HepG2 (cell line): Measurements from ENCODE around the gene LCN12. TPM values are rescaled to one million over a fixed set of nuclear protein-coding genes. Genes with fewer than 3 reads are reported as not detected.
A peak's percentile ranks its signal among the peaks of the same experiment; 100 is the strongest.

Experiments
- ATAC-seq: fragments of 200-7000 bp; cut with Tn5 transposase; 3 replicates; pipeline ENCODE4 v1.9.1; 2020; ENCODE audit warnings: mild to moderate bottlenecking, moderate library complexity
- BruUV-seq: library from RNA; stranded (reverse); fragments of 400-500 nt; replicated peaks from 2 replicates; lab custom pipeline; 2021; lab: Mats Ljungman, UMichigan
- CTCF ChIA-PET: fragments of 300-600 bp; formaldehyde crosslinking; extraction: SDS; loops from one replicate; lab custom pipeline; 2021; ENCODE audit warnings: low total read pairs, inconsistent platforms, low intra/inter-chr PET ratio; lab: Yijun Ruan, JAX
- POLR2A ChIA-PET: fragments of 350-600 bp; sonication (Branson Sonifier 250); formaldehyde crosslinking; loops from one replicate; lab custom pipeline; 2020; ENCODE audit warnings: antibody characterized with exemption, inconsistent platforms; lab: Yijun Ruan, JAX
- DNase-seq: peaks from one replicate; pipeline ENCODE4 v3.0.0-alpha.2; 2015; ENCODE audit warnings: low spot score
- FAIRE-seq: peaks from 3 replicates; lab custom pipeline; 2011; peaks lifted over from hg19 to GRCh38; lab: Jason Lieb, UNC
- H2AFZ ChIP-seq: one replicate; pipeline ENCODE4 v1.6.1; 2011; ENCODE audit warnings: low read length, inconsistent platforms
- H3K27ac ChIP-seq: fragments of 300-600 bp; 3 replicates; pipeline ENCODE4 v1.8.0; 2011; ENCODE audit warnings: mixed run types, mild to moderate bottlenecking, mixed read lengths, low read length, inconsistent platforms; ENCODE audit not compliant: insufficient read depth; ENCODE audit errors: extremely low read length
- H3K27me3 ChIP-seq, 2 experiments: fragments of 200-600 bp in 1 of 2; 2 replicates in 1 of 2; 3 replicates in 1 of 2; pipeline versions ENCODE4 v1.6.0 to v1.8.0; 2011; ENCODE audit warnings: low read length in 2 of 2, mild to moderate bottlenecking in 2 of 2, moderate library complexity in 2 of 2, inconsistent platforms in 1 of 2; ENCODE audit not compliant: insufficient read depth in 2 of 2, control insufficient read depth in 1 of 2
- H3K36me3 ChIP-seq, 2 experiments: fragments of 200-600 bp in 1 of 2; replicated peaks in 1 of 2; 2 replicates in 1 of 2; 3 replicates in 1 of 2; pipeline versions ENCODE4 v1.5.1 to v1.8.0; 2011; ENCODE audit warnings: low read length in 2 of 2, inconsistent platforms in 1 of 2; ENCODE audit not compliant: insufficient read depth in 2 of 2, control insufficient read depth in 1 of 2
- H3K4me1 ChIP-seq: 2 replicates; pipeline ENCODE4 v1.5.1; 2012; ENCODE audit warnings: low read length, inconsistent platforms; ENCODE audit not compliant: insufficient read depth
- H3K4me2 ChIP-seq: 2 replicates; pipeline ENCODE4 v1.6.0; 2011; ENCODE audit warnings: low read depth, low read length, inconsistent platforms
- H3K4me3 ChIP-seq, 3 experiments: fragments of 200-600 bp in 1 of 3; sonication (generic), shearing (Covaris generic) in 1 of 3; replicated peaks in 1 of 3; 2 replicates each; pipeline ENCODE4 v1.5.1; 2011 to 2016; ENCODE audit warnings: low read length in 3 of 3, inconsistent platforms in 2 of 3, low read depth in 2 of 3, mild to moderate bottlenecking in 2 of 3, control low read depth in 1 of 3, mixed read lengths in 1 of 3; ENCODE audit not compliant: insufficient read depth in 1 of 3
- H3K79me2 ChIP-seq: one replicate; pipeline ENCODE4 v1.6.1; 2011; ENCODE audit warnings: low read length, inconsistent platforms; ENCODE audit not compliant: insufficient read depth
- H3K9ac ChIP-seq: 2 replicates; pipeline ENCODE4 v1.6.0; 2011; ENCODE audit warnings: mild to moderate bottlenecking, low read depth, low read length, inconsistent platforms; ENCODE audit not compliant: insufficient read depth
- H3K9me3 ChIP-seq: 2 replicates; pipeline ENCODE4 v1.5.1; 2012; ENCODE audit warnings: mild to moderate bottlenecking, low read length
- H4K20me1 ChIP-seq: 2 replicates; pipeline ENCODE4 v1.6.0; 2011; ENCODE audit warnings: inconsistent platforms, mild to moderate bottlenecking, low read length, moderate library complexity; ENCODE audit not compliant: insufficient read depth
- ARNT ChIP-seq: fragments of 450-650 bp; IDR thresholded peaks from 2 replicates; pipeline ENCODE4 v1.6.1; 2017
- CTCF ChIP-seq: sonication (generic); formaldehyde crosslinking; IDR thresholded peaks from 2 replicates; pipeline ENCODE4 v1.5.0; 2020; ENCODE audit warnings: mild to moderate bottlenecking, missing genetic modification reagents, moderate library complexity
- NFE2L1 ChIP-seq: sonication (generic); formaldehyde crosslinking; IDR thresholded peaks from 2 replicates; pipeline ENCODE4 v1.4.0; 2020; ENCODE audit warnings: missing genetic modification reagents, mild to moderate bottlenecking, borderline replicate concordance
- PCBP2 ChIP-seq: fragments of 200-400 bp; formaldehyde crosslinking; optimal IDR thresholded peaks from 2 replicates; pipeline ENCODE3; 2018; ENCODE audit warnings: low read length, low read depth; ENCODE audit not compliant: poor library complexity, severe bottlenecking
- PRDM10 ChIP-seq: sonication (generic); formaldehyde crosslinking; IDR thresholded peaks from 2 replicates; pipeline ENCODE4 v1.4.0; 2020; ENCODE audit warnings: low read depth, missing genetic modification reagents
- ZNF235 ChIP-seq: sonication (generic); formaldehyde crosslinking; IDR thresholded peaks from 2 replicates; pipeline ENCODE4 v1.8.1; 2023; ENCODE audit warnings: mild to moderate bottlenecking, missing genetic modification reagents, borderline replicate concordance
- ZNF318 ChIP-seq: sonication (generic); formaldehyde crosslinking; IDR thresholded peaks from 2 replicates; pipeline ENCODE4 v1.4.0; 2020; ENCODE audit warnings: mild to moderate bottlenecking, missing genetic modification reagents
- ZNF343 ChIP-seq: sonication (generic); formaldehyde crosslinking; IDR thresholded peaks from 2 replicates; pipeline ENCODE4 v1.4.0; 2020; ENCODE audit warnings: mild to moderate bottlenecking, missing genetic modification reagents
- ZNF501 ChIP-seq: sonication (generic); formaldehyde crosslinking; IDR thresholded peaks from 2 replicates; pipeline ENCODE4 v1.5.1; 2020; ENCODE audit warnings: mild to moderate bottlenecking, moderate library complexity, missing genetic modification reagents
- ZNF883 ChIP-seq: sonication (generic); formaldehyde crosslinking; IDR thresholded peaks from 2 replicates; pipeline ENCODE4 v1.5.1; 2020; ENCODE audit warnings: mild to moderate bottlenecking, missing genetic modification reagents; ENCODE audit errors: not compliant biosample characterization
- WGBS: methylation state at CpG from one replicate; pipeline ENCODE4 v1.1.6; 2017; ENCODE audit warnings: low lambda C conversion rate; 5-methylcytosine and 5-hydroxymethylcytosine counted together
- in situ Hi-C: cut with HindIII; loops from 2 replicates; pipeline ENCODE4 v1.10.0; 2017; ENCODE audit warnings: low pct_unique_long_range_greater_than_20kb; ENCODE audit not compliant: extremely low pct_ligation_motif_present
- intact Hi-C: fragments of 100-400 bp; cut with micrococcal nuclease; formaldehyde crosslinking; loops from one replicate; pipeline ENCODE4 v1.10.0; 2022; ENCODE audit not compliant: unreplicated experiment
- polyA plus RNA-seq, 8 experiments: library from polyadenylated mRNA; depleted of rRNA in 3 of 8; stranded (reverse) in 7 of 8; unstranded in 1 of 8; fragments of >200 nt; fragmentation: Illumina TruSeq in 4 of 8; extraction: Trizol in 4 of 8; gene quantifications; 2 replicates each; pipeline versions ENCODE4 v1.2.1 to v1.2.3, GENCODE V29; 2011 to 2016; ENCODE audit warnings: low read depth in 4 of 8, missing spikeins in 1 of 8, mixed read lengths in 1 of 8; ENCODE audit not compliant: insufficient read depth in 1 of 8
- total RNA-seq, 5 experiments: library from RNA; depleted of rRNA; stranded (reverse); fragments of >200 nt; fragmentation: Illumina TruSeq; extraction: Trizol; gene quantifications; 2 replicates each; pipeline ENCODE4 v1.2.3, GENCODE V29; 2016; ENCODE audit warnings: low read depth in 1 of 5

LCN12 gene
- total and polyA plus RNA-seq, 2 of the 13 experiments (the other 11 are each of a cell fraction or from before 2014, with no cell fraction given): 3.4 to 6.9 TPM

GRCh38 chr9:136926154-136926704 is 25.8 kb upstream of the LCN12 start:
- Histone ChIP-seq H3K79me2 (no peaks in the 10 kb centered on the region), H3K27me3 (no peaks in the 10 kb centered on the region), H4K20me1 (no peaks in the 10 kb centered on the region), H3K36me3 (peaks cover 11 to 31% of the 10 kb centered on the region in 2 experiments; a peak in 4 of 5 replicates), H3K9me3 (no peaks in the 10 kb centered on the region), H3K4me1 (no peaks in the 10 kb centered on the region), H3K9ac (no peak overlapping the region), H2AFZ (no peak overlapping the region), H3K4me3 (no peak overlapping the region), H3K4me2 (no peak overlapping the region), H3K27ac (no peak overlapping the region)
- in situ Hi-C loops: no loop called here
- intact Hi-C loops: loop anchor here (5.0 kb wide), 1 partner anchor 139 kb away; no protein-coding TSS in a partner anchor
- 93% methylated on average over 4 of the region's 9 CpGs for WGBS
- ATAC-seq: peak; percentile 73
- ChIA-PET POLR2A (no interaction called here), CTCF (no interaction called here)
- no peak for DNase-seq
- no TSS peak for BruUV-seq
- no peak for FAIRE-seq
- no peak for TF ChIP-seq ZNF318 (CRISPR knock-in tag)
- TF ChIP-seq ZNF883 (CRISPR knock-in tag): no peak
- no peak for TF ChIP-seq ZNF501 (CRISPR knock-in tag)
- no peak for TF ChIP-seq ZNF343 (CRISPR knock-in tag)
- TF ChIP-seq NFE2L1 (CRISPR knock-in tag): no peak
- no peak for TF ChIP-seq PRDM10
- TF ChIP-seq ARNT: no peak
- TF ChIP-seq PCBP2: no peak
- TF ChIP-seq ZNF235 (CRISPR knock-in tag): no peak
- TF ChIP-seq CTCF (CRISPR knock-in tag): 0 out of 2 replicates have a peak, but pooled peaks have one; percentile 24
